ENCODE results near the gene VSTM4. TPM values are rescaled to one million over a fixed set of nuclear protein-coding genes. Genes with fewer than 3 reads are reported as not detected.

VSTM4 gene
- total RNA-seq, 1 donor from 2014 or later = 0.35 TPM

DNA sequence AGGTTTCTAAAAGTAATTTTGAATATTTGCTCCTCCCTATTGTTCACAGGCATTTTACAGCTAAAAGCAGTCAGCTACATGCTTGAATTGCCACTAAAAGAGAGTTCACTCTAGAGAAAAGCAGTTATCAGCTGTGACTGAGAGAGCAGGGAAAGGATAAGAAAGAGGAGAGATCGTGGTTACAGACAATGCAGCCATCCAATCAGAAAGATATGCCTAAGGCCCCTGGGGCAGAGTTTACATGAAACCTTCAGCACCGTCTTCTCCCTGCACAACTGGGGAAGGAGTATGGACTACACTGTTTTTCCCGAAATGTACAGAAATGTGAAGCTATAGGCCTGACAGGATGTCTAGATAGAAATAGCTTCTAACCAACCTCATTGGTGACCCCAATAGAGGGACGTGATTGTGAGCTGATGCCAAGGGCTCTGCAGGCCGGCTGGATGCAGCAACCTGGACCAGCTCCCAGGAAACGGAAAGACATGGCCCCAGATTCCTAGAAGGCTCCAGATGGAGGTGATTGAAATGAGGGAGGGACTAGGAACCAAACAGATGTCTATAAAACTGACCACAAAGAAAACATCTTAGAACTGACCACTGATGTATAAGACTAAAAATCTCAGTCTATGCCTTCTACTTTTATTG, 3.2 kb upstream of the VSTM4 start:
- DNase-seq (ENCODE audit: extremely low read depth, low read depth, low spot score) = no peak

DNA sequence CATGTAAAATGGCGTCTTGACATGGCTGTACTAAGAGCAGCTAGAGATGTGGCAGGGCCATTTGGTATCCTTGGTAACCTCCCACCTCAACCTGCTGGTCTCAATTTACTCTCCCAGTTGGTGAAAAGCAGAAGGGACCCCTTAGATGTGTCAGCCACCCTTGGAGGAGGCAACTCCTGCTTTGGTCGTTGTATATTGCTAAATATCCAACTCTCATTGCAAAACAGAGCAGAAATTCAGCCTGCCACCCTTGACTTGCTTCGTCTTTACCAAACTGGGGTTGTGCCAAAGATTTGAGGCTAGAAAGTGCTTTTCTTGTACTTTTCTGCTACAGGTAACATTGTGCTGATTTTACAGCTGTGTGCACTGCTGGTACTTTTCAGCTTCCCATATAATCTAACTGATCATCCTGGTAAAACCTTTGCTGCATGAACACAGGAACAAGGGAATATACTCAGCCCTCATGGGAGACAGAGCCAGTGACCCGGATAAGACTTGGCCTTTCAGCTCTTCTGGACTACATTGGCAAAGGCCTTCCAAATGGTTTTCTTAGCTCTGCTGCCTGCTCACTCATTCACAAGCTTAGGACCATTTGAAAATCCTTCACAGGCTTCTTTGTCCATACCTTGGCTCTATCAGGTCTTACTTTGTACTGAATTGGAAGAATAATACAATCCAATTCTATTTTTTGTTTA, 2.2 kb upstream of the VSTM4 start:
- DNase-seq (ENCODE audit: extremely low read depth, low read depth, low spot score) = no peak

DNA sequence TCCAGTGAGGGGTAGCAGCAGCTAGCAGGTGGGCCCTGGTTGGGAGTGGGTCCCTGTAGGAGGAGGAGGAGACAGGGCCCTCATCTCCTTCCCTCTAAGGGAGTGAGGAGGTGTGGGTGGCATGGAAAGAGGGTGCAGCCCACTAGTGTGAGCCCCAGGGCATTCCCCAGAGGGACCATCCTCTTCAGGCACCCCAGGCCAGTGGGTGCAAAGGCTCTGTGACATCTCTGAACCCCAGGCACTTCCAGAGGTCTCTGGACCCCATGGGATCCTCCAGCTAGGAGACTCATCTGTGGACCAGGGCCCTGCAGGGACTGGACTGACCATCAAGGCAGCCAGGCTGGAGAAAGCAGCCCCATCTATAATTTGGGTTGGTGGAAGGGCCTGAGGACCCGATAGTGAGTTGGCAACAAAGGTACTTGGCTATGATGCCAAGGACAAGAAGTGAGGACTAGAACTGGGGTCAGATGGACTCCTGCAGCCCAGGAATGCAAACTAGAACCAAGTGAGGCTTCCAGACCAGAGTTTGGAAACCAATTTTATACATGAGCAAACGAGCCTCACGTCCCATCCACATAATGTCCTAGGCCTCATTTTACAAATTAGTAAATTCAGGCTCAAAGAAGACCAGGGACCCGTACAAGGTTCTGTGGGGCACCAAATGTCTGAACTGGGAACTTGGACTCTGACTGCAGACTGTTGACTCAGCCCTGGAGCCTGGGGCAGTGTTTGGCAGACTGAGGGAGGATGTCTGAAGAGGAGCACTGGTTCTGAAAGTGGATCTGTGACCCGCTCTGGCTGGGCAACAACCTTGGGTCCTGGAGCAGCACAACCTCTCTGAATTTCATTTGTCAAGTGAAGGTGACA, 1.4 kb upstream of the VSTM4 start:
- no peak for DNase-seq (ENCODE audit: extremely low read depth, low read depth, low spot score)

DNA sequence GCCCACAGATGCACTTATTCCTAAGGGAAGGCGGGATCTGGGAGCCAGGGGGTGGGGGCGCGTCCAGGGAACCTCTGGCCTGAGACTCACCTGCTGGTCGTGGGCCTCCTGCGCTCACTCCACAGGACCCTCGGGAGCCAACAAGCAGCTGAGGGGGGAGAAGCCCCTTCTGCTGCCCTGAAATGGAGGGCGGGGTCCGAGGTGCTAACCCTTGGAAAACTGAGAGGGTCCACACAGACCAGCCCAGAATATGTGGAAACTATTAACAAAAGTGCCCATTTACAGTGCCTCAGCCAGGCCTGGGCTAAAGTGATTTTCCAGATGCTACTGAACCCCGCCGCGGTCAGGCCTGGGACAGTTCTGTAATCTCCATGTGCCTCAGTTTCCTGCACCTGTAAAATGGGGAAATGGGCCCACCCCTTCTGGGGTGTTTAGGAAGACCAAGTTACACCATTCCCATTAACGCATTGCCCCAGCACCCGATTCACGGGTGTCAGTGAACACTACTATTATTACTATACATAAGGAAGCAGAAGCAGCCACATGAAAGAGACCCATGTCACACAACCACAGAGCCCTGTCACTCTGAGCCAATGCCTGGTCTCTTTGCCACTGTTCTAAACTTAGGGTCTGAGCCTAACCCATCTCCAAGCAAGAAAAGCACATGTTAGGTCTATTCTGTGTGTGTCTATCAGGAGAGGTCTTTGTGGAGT, 630 bp upstream of the VSTM4 start:
- no peak for DNase-seq (ENCODE audit: extremely low read depth, low read depth, low spot score)

DNA sequence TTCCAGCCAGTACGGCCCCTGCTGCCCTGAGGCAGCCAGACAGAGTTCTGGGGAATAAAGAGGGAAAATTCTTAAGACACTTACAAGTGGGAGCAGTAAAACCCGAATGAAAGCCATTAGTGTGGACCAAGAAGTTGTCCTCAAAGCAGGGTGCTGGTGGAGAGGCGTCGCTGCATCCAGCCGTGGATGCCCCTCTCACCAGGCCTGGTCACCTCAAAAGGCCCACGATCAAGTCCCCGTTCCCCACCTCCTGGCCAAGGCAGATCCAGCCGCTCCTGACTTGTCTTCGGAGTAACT, 656 bp downstream of the VSTM4 start:
- DNase-seq (ENCODE audit: extremely low read depth, low read depth, low spot score) = no peak

DNA sequence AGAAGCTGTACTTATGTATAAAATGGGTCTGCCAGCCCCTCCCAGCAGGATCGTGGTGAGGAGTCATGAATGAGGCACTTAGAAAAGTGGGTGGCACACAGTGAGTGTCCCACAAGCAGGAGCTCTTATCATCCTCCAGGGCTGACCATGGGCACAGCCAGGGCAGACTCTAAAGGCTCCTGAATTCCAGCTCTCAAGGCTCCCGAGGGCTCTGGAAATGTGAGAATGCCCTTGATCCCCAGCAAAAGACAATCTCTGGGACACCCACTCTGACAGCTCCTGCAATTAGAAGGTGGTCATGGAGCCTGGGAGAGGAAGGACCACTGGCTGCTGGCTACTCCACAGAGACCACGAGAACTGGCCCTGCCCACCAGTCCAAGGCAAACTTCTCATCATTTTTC, 1.6 kb downstream of the VSTM4 start:
- DNase-seq (ENCODE audit: extremely low read depth, low read depth, low spot score) = no peak

DNA sequence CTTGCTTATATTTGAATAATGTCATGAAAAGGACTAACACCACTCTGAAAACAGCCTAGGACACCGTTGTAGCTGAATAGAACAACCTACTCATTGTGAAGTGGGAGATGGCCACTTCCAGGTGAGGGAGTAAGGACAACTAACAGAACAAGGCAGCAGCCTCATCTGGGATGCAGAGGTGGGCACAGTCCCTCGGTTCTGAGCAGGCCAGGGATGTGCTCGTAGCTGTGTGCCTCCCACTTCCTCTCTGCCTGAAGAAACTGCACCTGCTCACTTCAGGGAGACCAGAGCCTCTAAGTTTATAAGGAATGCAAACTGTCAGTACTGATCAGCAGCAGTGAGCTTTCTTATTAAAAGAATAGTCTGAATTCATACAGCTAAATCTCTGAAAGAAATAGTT, 2.5 kb downstream of the VSTM4 start:
- no peak for DNase-seq (ENCODE audit: extremely low read depth, low read depth, low spot score)

DNA sequence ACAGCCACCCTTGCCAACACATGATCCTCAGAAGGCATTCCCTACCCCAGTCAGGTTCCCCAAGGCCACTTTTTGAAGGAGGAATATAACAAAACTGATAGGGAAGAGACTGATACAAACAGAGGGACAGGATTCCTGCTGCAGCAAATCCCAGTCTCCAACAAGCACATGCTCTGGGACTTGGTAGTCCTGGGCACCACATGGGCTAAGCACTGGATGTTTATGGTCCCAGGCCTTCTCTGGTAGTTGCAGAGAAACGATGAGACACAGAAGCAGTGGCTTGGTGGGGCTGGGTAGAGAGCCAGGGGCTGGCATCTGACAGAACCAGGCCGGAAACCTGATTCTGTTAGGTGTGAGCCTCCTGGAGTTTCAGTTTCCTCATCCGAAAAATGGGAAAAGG, 3.2 kb downstream of the VSTM4 start:
- DNase-seq (ENCODE audit: extremely low read depth, low read depth, low spot score) = no peak

DNA sequence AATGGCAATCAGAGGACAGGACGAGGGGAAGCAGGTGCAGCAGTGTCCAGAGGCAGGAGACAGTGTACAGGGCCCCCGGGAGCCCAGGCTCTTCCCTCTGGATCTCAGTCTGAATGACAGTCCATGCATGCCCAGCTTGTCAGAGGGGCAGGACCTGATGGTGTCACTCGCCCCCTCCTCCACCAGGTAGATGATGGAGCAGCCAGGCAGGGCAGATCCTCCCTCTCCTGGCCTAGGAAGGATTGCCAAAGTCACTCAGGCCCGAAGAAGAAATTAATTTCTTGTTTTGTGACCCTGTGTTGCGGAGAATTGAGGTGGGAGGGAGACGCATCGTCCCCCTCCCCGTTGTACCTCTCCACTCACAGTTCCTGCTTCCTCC, 4.0 kb downstream of the VSTM4 start:
- DNase-seq (ENCODE audit: extremely low read depth, low read depth, low spot score) = no peak

DNA sequence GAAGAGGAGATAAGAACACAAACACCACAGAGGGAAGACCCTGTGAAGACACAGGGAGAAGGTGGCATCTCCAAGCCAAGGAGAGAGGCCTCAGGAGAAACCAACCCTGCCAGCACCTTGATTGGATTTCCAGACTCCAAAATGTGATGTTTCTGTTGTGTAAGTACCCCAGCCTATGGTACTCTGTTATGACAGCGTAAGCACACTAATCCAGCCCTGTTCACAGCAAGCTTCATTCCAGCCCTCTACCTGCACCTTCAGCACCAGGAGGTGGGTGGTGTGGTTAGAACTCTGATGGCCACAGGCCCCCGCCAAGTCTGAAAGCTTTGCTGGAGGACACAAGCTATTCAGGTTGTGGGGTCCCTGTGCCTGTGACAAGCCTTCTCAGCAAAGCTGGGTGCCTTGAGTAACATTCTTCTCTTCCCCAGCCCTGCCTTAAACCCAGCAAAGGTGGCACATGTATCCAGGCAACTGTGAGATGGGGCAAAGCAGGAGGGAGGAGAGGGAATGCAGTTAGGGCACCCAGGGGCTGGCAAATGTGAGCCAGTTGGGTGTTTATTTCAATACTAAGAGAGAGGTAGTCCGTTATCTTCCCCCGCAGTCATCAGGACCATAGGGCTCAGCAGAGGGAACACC, 4.5 kb downstream of the VSTM4 start:
- no peak for DNase-seq (ENCODE audit: extremely low read depth, low read depth, low spot score)

DNA sequence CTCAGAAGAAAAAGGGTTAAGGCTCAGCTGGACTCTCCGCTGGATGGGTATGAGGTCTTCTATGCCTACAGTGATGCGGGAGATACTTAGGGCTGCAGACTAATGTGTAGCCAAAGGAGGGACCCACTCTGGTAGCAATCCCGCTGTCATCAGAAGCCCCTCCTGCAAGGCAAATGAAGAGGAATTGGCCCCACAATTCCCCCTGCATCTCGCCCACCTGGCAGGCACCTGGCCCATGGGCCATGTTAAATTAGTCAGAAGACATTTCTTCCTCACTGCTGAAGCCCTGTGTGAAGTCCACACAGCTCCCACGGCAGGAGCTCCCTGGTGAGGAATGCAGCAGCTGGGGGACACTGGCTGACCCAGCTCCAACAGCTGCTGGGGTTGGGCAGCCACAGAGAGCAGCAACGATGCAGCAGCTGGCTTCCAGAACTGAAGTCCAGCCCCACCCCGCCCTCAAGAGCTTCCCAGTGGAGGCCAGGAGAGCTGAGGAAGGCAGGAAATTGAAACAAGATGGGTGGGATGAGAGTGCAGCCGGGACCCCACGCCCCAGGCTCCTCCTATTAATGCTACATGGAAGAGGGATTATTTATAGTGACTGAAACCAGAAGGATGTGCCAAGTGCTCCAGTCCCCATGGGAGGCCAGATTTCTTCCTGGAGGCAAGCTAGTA, 5.5 kb downstream of the VSTM4 start:
- DNase-seq (ENCODE audit: extremely low read depth, low read depth, low spot score) = no peak

DNA sequence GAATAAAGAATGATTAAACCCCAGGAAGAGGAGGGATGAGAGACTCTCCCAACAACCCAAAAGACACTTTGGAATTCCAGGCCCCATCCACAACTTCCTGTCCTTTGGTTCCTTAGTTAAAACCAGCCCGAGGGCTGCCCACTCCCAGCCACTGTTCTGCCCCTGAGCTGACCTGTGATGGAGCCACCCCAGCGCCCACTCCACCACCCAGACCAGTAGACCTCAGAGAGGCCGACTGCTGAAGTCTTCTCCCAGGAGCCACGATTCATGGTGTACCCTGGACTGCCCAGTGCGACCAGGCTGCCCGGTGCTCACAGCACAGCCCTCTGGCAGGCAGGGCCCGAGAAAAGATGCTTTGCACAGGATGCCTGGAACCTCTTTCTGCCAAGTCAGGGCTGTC, 6.7 kb downstream of the VSTM4 start:
- no peak for DNase-seq (ENCODE audit: extremely low read depth, low read depth, low spot score)

DNA sequence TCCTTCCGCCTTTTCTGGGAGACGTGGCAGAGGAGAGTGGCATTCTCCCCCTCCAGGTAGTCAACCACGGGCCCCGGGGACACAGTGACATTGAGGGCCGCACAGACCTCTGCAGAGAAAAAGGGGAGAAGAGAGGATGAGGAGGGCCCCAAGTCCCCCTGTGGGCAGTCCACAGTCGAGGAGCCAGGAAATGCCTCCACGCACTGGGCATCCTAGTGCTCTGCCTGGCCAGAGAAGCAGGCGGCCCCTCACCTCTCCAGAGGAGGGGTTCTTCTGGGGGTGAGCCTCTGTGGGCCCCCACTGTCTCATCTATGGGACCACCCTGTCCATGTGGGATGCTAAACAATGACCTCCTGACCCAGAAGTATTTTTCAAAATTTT, 7.4 kb downstream of the VSTM4 start:
- no peak for DNase-seq (ENCODE audit: extremely low read depth, low read depth, low spot score)

DNA sequence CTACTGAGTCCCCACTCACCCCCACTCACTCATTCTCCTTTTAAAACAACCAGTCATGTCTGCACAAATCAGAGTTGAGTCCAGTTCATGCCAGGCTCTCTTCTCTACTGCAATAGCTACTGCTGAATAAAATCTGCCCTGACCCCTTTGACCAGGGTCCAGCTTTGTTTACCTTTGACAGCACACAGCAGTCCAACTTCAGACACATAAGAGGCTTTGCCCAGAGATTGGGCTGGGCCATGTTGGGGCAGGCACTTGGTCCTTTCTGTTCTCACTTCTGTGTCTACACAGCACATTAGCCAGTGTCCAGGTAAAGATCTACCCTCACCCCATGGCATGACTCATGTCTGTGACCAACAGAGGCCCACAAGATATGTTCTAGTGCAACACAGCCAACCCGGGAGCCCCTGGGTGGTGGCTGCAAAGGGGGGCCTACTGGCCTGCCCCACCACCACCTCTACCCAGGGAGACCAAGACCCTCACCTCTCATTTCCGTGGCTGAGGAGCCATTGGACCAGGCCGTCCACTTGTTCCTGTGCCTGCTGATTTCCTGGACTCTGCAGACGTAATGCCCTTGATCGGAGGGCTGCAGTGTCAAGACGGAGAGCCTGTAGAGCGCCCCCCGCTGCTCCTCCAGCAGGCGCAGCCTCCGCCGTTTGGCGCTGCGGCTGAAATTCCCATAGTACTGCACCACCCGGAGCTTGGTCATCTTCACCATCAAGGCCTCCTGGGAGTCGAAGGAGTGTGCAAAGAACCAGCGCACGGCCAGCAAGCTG, 8.0 kb downstream of the VSTM4 start:
- DNase-seq (ENCODE audit: extremely low read depth, low read depth, low spot score) = no peak

DNA sequence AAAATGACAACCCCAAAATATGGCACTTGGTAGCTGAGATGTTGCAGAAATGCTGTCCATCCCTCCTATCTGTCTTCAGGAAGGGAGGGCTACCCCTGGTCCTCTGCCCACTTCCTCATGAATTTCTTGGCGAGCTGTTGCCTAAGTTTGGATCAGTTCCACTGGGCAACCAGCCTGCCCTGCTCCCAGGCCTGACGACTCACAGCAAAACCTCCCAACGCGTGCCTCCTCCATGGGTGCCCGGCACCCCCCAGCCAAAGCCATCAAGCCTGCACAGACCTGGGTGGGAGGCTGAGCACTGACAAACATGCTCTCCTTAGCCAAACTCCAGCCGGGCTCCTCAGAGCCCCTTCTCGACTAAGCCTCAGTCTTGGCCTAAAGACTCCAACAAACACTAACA, 8.9 kb downstream of the VSTM4 start:
- DNase-seq (ENCODE audit: extremely low read depth, low read depth, low spot score) = no peak

DNA sequence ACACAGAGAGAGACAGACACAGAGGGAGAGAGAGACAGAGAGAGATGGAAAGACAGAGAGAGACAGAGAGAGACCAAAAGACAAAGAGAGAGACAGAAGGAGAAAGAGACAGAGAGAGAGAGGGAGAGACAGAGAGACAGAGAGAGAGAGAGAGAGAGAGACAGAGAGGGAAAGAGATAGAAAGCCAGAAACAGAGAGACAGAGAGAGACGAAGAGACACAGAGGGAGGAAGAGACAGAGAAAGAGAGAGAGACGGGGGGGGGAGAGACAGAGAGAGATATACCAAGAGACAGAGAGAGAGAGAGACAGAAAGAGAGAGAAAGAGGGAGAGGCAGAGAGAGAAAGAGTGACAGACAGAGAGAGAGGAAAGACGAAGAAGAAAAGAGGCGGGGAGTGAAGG, 10.2 kb downstream of the VSTM4 start:
- DNase-seq (ENCODE audit: extremely low read depth, low read depth, low spot score) = no peak

DNA sequence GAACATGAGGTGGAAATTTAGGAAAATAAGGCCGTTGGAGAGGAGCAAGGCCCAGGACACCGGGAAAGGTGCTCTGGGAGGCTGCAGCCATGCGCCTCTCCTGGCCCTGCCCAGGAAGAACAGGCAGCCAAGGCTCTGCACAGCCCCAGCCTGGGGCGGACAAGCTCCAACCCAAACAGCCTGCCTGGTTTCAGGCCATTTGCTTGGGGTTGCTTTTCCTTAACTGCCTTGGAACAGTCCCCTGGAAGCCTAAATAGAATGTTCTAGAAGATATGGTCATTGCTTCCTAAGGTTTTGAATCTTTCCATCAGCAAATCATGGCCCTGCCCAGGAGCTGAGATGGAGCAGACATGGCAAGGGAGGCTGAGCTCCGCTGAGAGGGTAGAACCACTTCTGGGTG, 11.0 kb downstream of the VSTM4 start:
- DNase-seq (ENCODE audit: extremely low read depth, low read depth, low spot score) = no peak

DNA sequence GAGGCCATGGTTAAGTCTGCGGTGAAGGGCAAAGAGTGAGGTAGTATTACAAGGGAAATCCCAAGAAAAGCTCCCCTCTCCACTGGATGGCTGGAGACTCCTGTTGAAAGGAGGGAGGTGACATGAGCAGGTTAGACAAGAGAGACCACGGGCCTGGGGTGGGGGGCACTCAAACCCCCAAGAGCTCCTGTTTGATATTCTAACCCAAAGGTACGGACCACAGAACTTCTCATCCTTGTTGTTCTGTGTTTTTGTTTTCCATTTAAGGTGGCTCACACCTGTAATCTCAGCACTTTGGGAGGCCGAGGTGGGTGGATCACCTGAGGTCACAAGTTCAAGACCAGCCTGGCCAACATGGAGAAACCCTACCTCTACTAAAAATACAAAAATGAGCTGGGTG, 11.6 kb downstream of the VSTM4 start:
- DNase-seq (ENCODE audit: extremely low read depth, low read depth, low spot score) = no peak

DNA sequence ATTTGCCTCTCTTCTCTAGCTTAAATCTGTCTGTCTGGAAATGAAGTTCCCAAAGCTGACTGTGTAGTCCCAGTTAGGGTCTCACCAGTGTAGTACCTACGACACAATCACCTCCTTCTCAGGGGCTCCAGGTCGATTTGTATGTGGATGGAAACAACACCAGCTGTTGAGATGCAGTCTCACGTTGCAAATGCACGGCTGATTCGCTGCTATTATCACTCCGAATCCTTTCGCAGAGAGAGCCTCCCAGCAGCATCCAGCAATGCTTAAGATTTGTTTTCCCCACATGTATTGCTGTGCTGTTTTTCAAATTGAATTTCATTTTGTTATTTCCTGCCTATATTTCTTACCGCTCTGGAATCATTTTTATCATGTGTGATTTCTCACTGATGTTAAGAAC, 16.3 kb downstream of the VSTM4 start:
- DNase-seq (ENCODE audit: extremely low read depth, low read depth, low spot score) = no peak

Data from glomerular endothelial cell (primary cell).